Activated T-cell treated with anti-CD3 and anti-CD28 coated beads for 4 hours (primary cell): ENCODE measurements around the gene TNK1.

ENCODE experiments used
- DNase-seq: peaks from one replicate; pipeline ENCODE4 v3.0.0-alpha.2; 2020

The TNK1 gene

GRCh38 chr17:7413346-7413985 is 32.6 kb downstream of the TNK1 start:
- no peak for DNase-seq

GRCh38 chr17:7414837-7415236 is 33.9 kb downstream of the TNK1 start:
- DNase-seq: no peak

GRCh38 chr17:7415784-7416183 is 34.9 kb downstream of the TNK1 start:
- no peak for DNase-seq

GRCh38 chr17:7416323-7416722 is 35.4 kb downstream of the TNK1 start:
- no peak for DNase-seq

GRCh38 chr17:7417056-7417655 is 36.3 kb downstream of the TNK1 start:
- DNase-seq: no peak

GRCh38 chr17:7418472-7419152 is 37.7 kb downstream of the TNK1 start:
- DNase-seq: no peak

GRCh38 chr17:7419819-7420610 is 39.1 kb downstream of the TNK1 start, which contains the start of gene SPEM1:
SPEM1 (plus strand) TSS chr17:7420324; CDS start chr17:7420385, 61 bp downstream.
- no peak for DNase-seq

GRCh38 chr17:7421186-7421585 is 40.3 kb downstream of the TNK1 start:
- DNase-seq: no peak

GRCh38 chr17:7423679-7424078 is 42.8 kb downstream of the TNK1 start:
- DNase-seq: no peak

- no peak for DNase-seq
Observed at GRCh38 chr17:7425316-7425715, 44.4 kb downstream of the TNK1 start, which contains the start of gene SPEM2. SPEM2 (plus strand) TSS chr17:7425616; CDS start chr17:7425689, 73 bp downstream.

GRCh38 chr17:7425756-7426155 is 44.9 kb downstream of the TNK1 start:
- no peak for DNase-seq

- DNase-seq: no peak
Observed at GRCh38 chr17:7426203-7426863, 45.4 kb downstream of the TNK1 start.

GRCh38 chr17:7426896-7427489 is 46.1 kb downstream of the TNK1 start:
- no peak for DNase-seq

- DNase-seq: no peak
Observed at GRCh38 chr17:7427549-7427948, 46.7 kb downstream of the TNK1 start.

GRCh38 chr17:7428557-7428956 is 47.7 kb downstream of the TNK1 start, which contains the start of gene SPEM3:
SPEM3 (plus strand) TSS chr17:7428857; CDS start chr17:7428903, 46 bp downstream.
- no peak for DNase-seq

- DNase-seq: no peak
Observed at GRCh38 chr17:7429722-7430121, 48.8 kb downstream of the TNK1 start.

- no peak for DNase-seq
Observed at GRCh38 chr17:7431231-7431630, 50.3 kb downstream of the TNK1 start.

GRCh38 chr17:7432296-7432695 is 51.4 kb downstream of the TNK1 start:
- no peak for DNase-seq

- no peak for DNase-seq
Observed at GRCh38 chr17:7435676-7436555, 55.0 kb downstream of the TNK1 start.

GRCh38 chr17:7436556-7437368 is 55.9 kb downstream of the TNK1 start:
- DNase-seq: peak; percentile 61
